IPS DF 19.7 (cell line): Measurements from ENCODE around the gene SPATA45.
"Not testable (repeated sequence)": the region's sequence is repeated elsewhere in the genome, so short reads cannot be mapped to it uniquely, and the experiment has no call there.

Experiments
- DNase-seq: peaks from one replicate; pipeline ENCODE4 v3.0.0-alpha.2; 2013; ENCODE audit warnings: low read depth, low spot score

SPATA45 gene

DNA sequence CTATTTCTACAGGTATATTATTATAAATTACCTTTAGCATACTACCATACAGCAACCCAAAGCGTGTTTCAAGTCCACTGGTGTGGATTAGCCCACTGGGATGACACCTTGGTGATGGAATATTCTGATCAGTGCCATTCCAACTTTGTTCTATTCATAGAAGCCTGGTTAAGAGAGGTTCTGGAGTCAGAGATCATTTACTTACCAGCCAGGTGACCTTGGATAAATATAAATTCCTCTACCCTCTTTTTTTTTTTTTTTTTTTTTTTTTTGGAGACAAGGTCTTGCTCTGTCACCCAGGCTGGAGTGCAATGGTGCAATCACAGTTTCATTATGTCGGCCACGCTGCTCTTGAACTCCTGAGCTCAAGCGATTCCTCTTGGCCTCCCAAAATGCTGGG, at the start of gene SPATA45:
Gene SPATA45, minus strand, starts transcription at position 101 of the 400 bp plus-strand sequence. CDS start 11,500 bp downstream, outside the sequence.
- no peak for DNase-seq

DNA sequence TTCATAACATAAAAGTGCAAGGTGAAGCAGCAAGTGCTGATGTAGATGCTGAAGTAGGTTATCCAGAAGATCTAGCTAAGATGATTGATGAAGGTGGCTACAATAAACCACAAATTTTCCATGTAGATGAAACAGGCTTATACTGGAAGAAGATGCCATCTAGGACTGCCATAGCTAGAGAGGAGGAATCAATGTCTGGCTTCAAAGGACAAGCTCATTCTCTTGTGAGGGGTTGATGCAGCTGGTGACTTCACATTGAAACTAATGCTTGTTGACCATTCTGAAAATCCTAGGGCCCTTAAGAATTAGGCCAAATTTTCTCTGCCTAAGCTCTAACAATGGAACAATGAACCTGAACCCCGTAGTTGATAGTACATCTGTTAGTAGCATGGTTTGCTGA, 44.7 kb upstream of the SPATA45 start:
- DNase-seq, result no peak

DNA sequence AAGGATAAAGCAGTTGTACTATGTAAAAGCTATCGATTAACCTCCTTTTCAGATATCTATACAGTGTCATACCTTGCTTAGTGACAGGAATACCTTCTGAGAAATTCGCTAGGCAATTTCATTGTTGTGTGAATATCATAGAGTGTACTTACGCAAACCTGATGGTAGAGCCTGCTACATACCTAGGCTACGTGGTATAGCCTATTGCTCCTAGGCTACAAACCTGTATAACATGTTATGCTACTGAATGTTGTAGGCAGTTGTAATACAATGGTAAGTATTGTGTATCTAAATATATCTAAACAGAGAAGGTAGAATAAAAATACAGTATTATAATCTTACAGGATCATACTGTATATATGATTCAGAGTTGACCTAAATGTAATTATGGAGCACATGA, 37.1 kb upstream of the SPATA45 start:
- no peak for DNase-seq

DNA sequence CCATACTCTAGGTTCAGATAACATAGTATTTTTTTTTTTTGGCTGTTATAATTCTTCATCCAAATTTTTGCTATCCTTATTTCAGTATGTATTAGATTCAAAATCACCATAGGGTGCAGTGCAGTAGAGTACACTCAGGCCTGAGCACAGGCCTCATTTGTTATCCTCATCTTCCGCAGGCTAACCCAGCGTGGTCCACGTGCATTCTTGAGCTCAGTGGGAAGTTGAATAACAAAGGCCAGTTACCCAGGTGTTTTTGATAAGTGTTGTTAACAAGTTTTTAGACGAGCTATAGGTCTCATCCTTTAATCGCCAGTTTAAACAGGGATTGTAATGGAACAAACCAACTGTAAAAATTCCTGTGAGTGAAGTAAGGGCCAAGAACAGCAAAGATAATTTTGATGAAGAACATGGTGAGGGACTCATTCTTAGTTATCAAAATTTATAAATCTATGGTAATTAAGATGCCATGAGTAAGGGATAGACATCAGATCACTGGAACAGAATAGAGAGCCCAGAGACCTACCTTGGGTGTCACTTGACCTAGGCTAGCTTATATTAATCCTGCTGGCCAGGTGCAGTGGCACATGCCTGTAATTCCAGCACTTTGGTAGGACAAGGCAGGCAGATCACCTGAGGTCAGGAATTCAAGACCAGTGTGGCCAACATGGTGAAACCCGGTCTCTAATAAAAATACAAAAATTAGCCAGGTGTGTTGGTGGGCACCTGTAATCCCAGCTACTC, 32.7 kb upstream of the SPATA45 start:
- DNase-seq, result no peak

DNA sequence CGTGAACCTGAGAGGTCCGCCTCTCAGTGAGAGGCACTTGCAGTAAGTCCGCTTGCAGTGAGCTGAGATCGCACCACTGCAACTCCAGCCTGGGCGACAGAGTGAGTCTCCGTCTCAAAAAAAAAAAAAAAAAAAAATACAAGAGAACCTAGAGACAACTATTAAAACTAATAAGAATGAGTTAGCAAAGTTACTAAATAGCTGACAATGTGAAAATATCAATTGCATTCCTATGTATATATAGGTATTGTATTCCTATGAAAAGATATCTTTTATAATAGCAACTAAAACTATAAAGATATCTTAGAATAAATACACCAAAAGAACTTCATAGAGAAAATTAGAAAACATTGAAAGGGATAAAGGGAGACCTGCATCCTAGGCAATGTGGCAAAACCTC, 31.0 kb upstream of the SPATA45 start:
- no peak for DNase-seq

DNA sequence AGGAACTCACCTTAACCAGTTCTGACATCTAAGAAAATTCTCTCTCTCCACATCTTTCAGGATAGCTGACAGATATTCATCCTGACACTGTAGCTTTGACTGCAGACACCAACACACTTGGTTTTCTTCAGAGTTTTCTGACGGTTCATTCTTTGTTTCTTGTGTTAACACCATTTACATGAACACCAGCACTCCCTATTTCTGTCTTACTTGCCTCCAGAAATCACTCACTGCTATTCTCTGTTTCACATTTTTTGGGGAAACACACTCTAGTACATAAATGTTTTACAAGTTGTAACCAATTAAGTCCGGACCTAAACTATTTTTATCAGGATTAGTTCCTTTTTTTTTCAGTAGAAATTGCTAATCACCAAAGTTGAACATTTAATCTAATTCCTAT, 26.1 kb upstream of the SPATA45 start:
- DNase-seq, result no peak

DNA sequence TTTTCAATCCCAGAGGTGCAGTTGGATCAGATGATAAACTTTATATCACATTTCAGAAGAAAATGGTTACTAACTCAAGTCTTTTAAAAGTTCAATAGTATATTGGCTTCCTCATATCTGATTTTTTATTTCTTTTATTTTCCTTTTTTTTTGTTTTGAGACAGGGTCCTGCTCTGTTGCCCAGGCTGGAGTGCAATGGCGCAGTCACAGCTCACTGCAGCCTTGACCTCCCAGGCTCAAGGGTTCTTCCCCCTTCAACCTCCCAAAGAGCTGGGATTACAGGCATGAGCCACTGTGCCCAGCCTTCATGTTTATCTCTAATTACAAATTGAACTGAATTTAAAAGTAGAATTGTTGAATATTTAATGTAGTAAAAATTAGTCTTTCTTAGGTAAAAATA, 24.5 kb upstream of the SPATA45 start:
- no peak for DNase-seq

DNA sequence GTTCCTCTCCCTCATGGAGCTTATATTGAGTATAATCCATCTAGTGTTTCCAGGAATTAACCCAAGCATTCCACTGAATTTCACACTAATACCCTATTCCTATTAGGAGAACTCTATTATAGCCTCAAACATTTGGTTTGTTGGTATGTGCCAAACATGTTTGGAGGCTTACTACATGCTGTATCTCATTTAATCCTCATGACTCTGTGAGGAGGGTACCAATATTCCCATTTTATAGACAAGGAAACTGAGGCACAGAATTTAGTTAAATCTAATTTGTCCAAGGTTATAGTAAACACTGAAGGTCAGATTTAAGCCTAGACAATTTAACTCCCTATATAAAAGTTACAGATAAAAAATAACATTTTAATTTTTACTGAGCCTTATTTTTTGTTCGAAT, 19.7 kb upstream of the SPATA45 start:
- DNase-seq, result no peak

DNA sequence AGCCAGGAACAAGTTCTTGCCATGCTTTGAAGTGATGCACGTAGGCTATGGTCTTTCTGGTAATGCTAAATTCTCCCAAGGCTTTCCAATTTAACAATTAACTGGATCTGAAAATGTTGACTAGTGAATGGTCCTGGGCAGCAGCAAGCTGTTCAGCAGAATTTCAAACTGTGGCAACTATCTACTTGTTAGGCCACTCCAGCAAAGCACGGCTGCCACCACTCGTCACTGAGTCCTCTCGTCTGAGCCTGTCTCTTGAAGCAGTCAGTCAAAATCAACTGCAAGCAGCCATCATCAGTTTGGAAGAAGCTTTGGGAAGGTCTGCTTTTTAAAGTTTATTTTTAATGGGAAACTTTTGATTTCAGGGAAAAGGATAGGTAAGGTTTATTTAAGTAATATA, 16.8 kb upstream of the SPATA45 start:
- DNase-seq, result no peak

DNA sequence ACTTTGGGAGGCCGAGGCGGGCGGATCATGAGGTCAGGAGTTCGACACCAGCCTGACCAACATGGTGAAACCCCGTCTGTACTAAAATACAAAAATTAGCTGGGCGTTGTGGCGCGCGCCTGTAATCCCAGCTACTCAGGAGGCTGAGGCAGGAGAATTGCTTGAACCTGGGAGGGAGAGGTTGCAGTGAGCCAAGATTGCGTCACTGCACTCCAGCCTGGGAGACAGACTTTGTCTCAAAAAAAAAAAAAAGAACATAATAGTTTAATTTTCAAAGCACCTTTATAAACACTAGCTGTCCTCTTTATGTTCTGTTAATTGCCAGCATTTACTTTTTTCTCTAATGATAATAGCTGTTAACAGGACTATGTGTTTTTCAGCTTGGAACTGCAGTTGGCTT, 15.9 kb upstream of the SPATA45 start:
- DNase-seq, result not testable (repeated sequence)

DNA sequence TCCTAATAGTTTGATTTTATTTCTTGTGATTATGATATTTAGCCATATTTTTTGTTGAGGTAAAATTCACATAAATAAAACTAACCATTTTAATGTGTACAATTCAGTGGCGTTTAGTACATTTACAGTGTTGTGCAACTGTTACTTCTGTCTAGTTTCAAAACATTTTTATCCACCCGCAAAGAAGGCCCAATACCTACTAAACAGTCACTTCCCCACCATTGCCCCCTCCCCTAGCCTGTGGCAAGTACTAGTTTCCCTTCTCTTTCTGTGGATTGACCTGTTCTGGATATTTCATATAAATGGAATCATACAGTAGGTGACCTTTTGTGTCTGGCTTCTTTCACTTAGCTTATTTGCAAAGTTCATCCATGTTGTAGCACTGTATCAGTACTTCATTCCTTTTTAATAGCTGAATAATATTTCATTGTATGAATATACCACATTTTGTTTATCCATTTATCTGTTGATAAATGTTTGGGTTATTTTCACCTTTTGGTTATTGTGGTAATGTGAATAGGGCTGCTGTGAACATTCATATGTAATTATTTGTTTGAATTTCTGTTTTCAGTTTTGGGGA, 14.8 kb upstream of the SPATA45 start:
- DNase-seq, result no peak

DNA sequence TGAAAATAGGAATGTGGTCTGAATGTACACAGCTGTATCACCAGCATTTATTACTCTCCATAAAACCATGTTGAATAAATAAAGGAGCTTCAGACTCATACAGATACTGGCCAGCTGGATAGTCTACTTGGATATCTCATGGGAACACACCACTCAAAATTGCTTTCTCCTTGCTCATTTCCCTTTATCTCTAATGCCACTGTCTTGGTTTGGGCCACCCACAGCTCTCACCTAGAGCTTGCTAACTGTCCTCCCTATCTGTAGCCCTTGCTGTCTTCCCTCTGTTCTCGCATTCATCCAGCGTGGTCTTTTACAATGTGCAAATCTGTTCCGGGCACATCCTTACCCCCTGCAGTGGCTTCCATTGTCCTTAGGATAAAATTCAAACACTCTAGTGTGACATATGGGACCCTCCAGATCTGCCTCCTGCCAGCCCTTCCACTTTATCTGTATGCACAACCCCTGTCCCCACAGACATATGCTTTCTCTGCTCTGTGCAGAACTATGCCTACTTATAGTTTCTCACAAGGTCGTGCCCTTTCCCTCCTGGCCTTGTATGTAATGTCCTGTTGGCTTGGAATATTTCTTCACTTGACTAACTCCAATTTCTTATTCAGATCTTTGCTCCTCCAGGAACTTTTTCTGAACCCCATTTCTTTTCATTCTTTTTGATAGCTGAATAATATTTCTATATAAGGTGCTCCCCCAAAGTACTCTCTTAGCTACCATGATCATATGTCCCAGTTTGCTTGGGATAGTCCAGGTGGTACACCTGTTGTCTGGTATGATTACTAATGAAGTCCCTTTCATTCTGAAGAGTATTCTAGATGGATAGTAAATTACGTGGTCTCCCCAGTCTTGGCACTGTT, 13.5 kb upstream of the SPATA45 start:
- DNase-seq, result peak; percentile 20

DNA sequence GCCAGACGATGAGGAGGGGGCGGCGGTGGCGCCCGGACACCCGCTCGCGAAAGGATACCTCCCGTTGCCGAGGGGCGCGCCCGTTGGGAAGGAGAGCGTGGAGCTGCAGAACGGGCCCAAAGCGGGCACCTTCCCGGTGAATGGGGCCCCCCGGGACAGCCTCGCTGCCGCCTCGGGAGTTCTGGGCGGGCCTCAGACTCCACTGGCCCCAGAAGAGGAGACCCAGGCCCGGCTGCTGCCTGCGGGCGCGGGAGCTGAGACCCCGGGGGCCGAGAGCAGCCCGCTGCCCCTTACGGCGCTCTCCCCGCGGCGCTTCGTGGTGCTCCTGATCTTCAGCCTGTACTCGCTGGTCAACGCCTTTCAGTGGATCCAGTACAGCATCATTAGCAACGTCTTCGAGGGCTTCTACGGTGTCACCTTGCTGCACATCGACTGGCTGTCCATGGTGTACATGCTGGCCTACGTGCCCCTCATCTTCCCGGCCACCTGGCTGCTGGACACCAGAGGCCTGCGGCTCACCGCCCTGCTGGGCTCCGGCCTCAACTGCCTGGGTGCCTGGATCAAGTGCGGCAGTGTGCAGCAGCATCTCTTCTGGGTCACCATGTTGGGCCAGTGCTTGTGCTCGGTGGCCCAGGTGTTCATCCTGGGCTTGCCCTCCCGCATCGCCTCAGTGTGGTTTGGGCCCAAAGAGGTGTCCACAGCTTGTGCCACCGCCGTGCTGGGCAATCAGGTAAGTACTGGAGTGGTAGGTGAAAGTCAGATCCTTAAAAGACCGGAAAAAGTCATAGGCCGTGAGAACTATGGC, 11.2 kb upstream of the SPATA45 start:
- DNase-seq, result no peak

DNA sequence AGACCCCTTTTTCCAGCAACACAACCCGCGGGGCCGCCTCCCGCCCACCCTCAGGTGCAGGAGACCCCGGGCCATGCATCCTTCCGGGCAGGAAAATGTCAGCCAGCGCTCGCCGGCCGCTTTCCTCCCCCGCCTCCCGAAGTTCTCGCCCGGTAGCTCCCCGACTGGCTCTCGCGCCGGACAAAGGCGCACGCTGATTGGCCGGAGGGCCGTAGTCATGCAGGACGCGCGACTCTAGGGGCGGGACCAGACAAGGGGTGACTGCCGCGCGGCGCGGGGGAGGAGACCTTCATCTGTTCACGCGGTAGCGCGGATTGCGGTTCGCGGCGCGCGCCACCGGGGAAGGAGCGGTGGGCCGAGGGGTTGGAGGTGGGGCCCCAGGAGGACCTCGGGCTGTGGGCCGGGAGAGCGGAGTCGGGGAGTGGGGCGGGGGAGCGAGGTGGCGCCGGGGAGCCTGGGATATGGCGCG, 10.6 kb upstream of the SPATA45 start, which contains the start of gene FLVCR1:
Gene FLVCR1, plus strand, starts transcription at position 284 of the 469 bp plus-strand sequence. Its CDS starts 178 bp downstream, at position 462.
- DNase-seq, result peak; percentile 73

DNA sequence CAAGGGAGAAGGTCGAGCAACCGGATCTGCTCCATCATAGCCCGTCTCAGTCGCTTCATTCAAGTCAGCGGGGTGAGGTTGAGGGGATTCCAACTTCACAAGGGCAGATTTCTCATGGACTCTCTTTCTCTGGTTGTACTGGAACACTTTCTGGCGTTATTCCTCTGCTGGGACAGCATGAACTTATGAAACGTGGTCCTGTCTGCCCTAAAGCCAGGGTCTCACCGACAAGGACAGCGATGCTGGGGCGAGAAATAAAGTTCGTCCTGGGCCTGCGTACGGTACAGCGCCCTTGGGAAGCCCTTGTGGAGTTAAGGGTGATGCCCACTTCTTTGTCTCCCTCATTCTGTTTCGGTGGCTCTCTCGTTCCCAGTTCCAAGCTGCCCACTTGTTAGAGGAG, 9.3 kb upstream of the SPATA45 start:
- no peak for DNase-seq

DNA sequence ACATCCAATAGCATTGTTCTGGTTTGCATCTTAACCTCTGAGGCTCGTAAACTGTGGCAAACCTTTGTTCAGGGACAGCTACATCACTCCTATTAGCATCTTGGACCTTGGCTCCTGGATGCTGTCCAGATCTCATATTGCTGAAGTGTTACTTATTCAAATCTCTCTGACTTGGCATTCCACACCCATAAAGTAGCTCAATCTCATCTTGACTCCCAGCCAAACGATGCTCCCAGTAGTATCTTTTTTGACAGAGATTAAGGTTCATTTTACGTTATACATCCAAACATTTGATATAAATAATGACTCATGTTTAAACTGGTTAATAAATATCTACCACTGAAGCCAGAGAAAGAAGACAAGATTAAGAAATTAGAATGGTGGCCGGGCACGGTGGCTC, 6.2 kb upstream of the SPATA45 start:
- no peak for DNase-seq

DNA sequence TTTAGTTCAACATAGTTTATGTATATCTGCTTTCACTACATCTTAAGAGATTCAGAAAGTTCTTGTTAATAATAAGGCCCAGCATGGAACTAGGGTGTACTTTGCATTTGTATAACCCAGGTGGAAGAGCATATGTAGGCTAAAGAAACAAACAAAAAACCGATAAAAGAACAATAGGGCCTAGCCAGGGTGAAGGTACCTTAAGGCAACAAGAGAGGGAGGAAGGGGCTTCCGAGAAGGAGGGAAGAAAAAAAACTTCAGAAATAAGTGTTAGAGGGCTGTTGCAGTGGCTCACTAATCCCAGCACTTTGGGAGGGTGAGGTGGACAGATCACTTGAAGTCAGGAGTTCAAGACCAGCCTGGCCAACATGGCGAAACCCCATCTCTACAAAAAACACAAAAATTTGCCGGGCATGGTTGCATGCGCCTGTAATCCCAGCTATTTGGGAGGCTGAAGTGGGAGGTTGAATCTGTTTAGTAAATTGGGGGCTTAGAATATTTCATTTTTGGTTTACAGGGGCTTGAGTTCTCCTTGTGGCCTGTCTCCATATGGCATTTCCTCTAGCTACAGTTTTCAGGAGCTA, 4.7 kb upstream of the SPATA45 start:
- peak; percentile 85 for DNase-seq

DNA sequence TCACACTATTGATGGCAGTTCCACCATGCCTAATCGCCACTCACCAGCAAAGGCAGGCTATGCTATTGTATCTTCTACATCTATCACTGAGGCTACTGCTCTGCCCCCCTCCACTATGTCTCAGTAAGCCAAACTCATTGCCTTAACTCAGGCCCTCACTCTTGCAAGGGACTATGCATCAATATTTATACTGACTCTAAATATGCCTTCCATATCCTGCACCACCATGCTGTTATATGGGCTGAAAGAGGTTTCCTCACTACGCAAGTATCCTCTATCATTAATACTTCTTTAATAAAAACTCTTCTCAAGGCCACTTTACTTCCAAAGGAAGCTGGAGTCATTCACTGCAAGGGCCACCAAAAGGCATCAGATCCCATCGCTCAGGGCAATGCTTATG, 2.9 kb downstream of the SPATA45 start:
- DNase-seq, result not testable (repeated sequence)

DNA sequence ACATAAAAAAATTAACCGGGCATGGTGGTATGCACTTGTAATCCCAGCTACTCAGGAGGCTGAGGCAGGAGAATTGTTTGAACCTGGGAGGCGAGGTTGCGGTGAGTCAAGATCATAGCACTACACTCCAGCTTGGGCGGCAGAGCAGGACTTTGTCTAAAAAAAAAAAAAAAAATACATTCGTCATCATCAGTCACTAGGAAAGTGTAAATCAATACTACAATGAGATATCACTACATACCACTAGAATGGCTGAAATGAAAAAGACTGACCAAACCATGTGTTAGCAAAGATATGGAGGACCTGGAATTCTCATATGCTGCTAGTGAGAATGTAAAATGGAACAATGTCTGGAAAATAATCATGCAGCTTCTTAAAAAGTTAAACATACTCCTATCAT, 9.3 kb downstream of the SPATA45 start:
- no peak for DNase-seq

DNA sequence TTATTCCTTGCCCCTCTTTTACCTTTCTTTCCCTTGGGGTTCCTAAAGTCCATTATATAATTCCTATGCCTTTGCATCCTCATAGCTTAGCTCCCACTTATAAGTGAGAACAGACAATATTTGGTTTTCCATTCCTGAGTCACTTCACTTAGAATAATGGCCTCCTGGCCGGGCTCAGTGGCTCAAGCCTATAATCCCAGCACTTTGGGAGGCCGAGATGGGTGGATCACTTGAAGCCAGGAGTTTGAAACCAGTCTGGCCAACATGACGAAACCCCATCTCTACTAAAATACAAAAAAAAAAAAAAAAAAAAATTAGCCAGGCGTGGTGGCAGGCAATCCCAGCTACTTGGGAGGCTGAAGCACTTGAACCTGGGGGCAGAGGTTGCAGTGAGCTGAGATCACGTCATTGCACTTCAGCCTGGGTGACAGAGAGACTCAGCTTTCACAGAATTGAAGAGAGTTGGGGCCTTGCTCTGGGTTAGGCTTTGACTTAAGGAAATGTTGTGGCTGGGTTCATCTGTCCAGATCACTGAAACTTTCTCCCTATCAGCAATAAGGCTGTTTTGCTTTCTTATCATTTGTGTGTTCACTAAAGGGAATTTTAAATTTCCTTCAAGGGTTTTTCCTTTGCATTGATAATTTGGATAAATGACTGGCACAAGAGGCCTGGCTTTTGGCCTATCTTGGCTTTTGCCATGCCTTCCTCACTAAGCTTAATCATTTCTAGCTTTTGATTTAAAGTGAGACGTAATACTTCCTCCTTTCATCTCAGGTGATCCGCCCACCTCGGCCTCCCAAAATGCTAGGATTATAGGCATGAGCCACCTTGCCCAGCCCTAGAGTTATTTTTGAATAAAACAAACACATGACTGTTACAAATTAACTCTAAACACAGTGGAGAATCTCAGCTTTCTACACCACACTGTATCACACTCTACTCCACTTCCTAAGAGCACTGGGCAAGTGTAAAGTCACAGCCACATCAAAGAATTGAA, 13.9 kb downstream of the SPATA45 start:
- DNase-seq, result not testable (repeated sequence)
